SU-DHL-6 (cell line): ENCODE measurements around the gene TENM4.

Experiments
- H2AFZ ChIP-seq: fragments of 200-600 bp; sonication (generic); 2 replicates; pipeline ENCODE4 v1.6.1; 2014; ENCODE audit warnings: low read depth, mild to moderate bottlenecking, moderate library complexity, mixed read lengths, antibody characterized with exemption, low read length; ENCODE audit not compliant: severe bottlenecking
- H3F3A ChIP-seq: fragments of 200-600 bp; shearing (Covaris generic); 2 replicates; pipeline ENCODE4 v1.6.0; 2016; ENCODE audit warnings: antibody characterized with exemption, mild to moderate bottlenecking; ENCODE audit not compliant: insufficient read depth
- H3K27ac ChIP-seq: fragments of 200-600 bp; sonication (generic); 2 replicates; pipeline ENCODE4 v1.5.1; 2016; ENCODE audit warnings: low read depth, mild to moderate bottlenecking, low read length, moderate library complexity, mixed read lengths
- H3K27me3 ChIP-seq: fragments of 200-600 bp; sonication (generic), shearing (Covaris generic); 2 replicates; pipeline ENCODE4 v1.6.0; 2014; ENCODE audit warnings: mild to moderate bottlenecking, low read length
- H3K36me3 ChIP-seq: fragments of 200-600 bp; sonication (generic); 2 replicates; pipeline ENCODE4 v1.6.1; 2014; ENCODE audit warnings: mild to moderate bottlenecking, low read length, mixed read lengths
- H3K4me2 ChIP-seq: fragments of 300-600, 200-600 bp; shearing (Covaris generic), sonication (generic); 2 replicates; pipeline ENCODE4 v1.6.0; 2014; ENCODE audit warnings: low read length, low read depth, mild to moderate bottlenecking; ENCODE audit not compliant: poor library complexity, severe bottlenecking
- H3K4me3 ChIP-seq: fragments of 200-600 bp; sonication (generic); 2 replicates; pipeline ENCODE4 v1.5.1; 2014; ENCODE audit warnings: antibody characterized with exemption, low read length, mild to moderate bottlenecking, mixed read lengths; ENCODE audit not compliant: insufficient read depth, poor library complexity, severe bottlenecking
- H3K79me2 ChIP-seq: fragments of 200-600 bp; sonication (generic); 2 replicates; pipeline ENCODE4 v1.6.1; 2014; ENCODE audit warnings: mild to moderate bottlenecking, low read length, moderate library complexity; ENCODE audit not compliant: insufficient read depth
- H3K9ac ChIP-seq: fragments of 200-600 bp; sonication (generic); 2 replicates; pipeline ENCODE4 v1.7.0; 2014; ENCODE audit warnings: mild to moderate bottlenecking, low read length
- H3K9me2 ChIP-seq: fragments of 200-600 bp; sonication (generic); replicated peaks from 2 replicates; pipeline ENCODE4 v1.6.1; 2014; ENCODE audit warnings: low read length; ENCODE audit not compliant: insufficient read depth
- H3K9me3 ChIP-seq: fragments of 200-600 bp; sonication (generic); 2 replicates; pipeline ENCODE4 v1.6.1; 2014; ENCODE audit warnings: low read length, mixed read lengths; ENCODE audit not compliant: insufficient read depth
- H4K20me1 ChIP-seq: fragments of 200-600 bp; sonication (generic); 2 replicates; pipeline ENCODE4 v1.6.1; 2014; ENCODE audit warnings: low read depth, mild to moderate bottlenecking, antibody characterized with exemption, low read length, moderate library complexity, mixed read lengths
- CTCF ChIP-seq: fragments of 200-600 bp; sonication (generic); IDR thresholded peaks from one replicate; pipeline ENCODE4 v1.5.1; 2017; ENCODE audit warnings: antibody characterized with exemption, mild to moderate bottlenecking, low read length, moderate library complexity; ENCODE audit not compliant: insufficient read depth, poor library complexity, severe bottlenecking
- EZH2phosphoT487 ChIP-seq: fragments of 200-600 bp; sonication (generic), shearing (Covaris generic); conservative IDR thresholded peaks from 2 replicates; pipeline ENCODE4 v1.6.1; 2018; ENCODE audit warnings: mild to moderate bottlenecking, antibody characterized with exemption, low read length, moderate library complexity, mixed read lengths

TENM4 gene

DNA sequence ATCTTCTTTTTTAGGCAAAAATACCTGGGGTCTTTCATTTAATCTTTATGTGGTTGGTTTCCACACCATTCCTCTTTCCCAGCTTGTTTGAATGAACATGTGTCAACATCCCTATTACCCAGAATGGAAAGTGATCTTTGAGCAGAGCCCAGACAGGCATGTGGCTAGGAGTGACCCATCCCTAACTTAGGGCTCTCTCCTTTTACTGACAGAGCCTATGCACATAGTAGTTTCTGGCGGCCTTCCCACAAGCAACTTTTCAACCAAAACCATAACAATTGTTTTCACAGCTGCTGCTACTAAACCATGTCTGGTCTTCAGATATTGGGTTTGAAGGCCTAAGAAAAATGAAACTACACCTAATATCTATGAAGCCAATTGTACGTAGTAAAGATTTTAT is 107.5 kb downstream of the TENM4 start:
- H3K4me2 ChIP-seq = no peak overlapping the region
- no peaks in the 10 kb centered on the region for H3K27me3 ChIP-seq
- H2AFZ ChIP-seq = no peak overlapping the region
- H3K9ac ChIP-seq = no peak overlapping the region
- no peaks in the 10 kb centered on the region for H3K9me2 ChIP-seq
- no peaks in the 10 kb centered on the region for H3F3A ChIP-seq
- H3K27ac ChIP-seq = no peak overlapping the region
- no peaks in the 10 kb centered on the region for H4K20me1 ChIP-seq
- H3K79me2 ChIP-seq = no peaks in the 10 kb centered on the region
- no peaks in the 10 kb centered on the region for H3K36me3 ChIP-seq
- H3K9me3 ChIP-seq = no peaks in the 10 kb centered on the region
- TF ChIP-seq EZH2phosphoT487 (no peak), CTCF (no peak)
- H3K4me3 ChIP-seq = no peak overlapping the region

DNA sequence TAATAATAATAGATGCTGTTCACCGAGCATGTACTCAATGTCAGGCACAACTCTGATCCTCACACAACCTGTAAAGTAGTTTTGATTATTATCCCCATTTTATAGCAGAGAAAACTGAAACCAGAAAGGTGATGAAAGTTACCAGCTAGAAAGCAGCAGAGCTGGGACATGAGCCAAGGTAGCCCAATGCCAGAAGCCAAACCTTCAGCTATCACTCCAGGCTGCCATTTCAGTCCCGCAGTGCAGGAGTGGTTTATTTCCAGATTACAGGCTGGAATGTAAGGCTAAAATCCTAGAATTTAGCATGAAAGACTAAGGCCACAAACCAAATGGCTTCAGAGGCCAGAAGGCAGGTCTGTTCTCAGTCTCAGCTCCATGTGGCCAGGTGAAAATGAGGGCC is 108.8 kb downstream of the TENM4 start:
- Histone ChIP-seq H3K4me2 (no peak overlapping the region), H3F3A (no peaks in the 10 kb centered on the region), H3K9me2 (no peaks in the 10 kb centered on the region), H2AFZ (no peak overlapping the region), H4K20me1 (no peaks in the 10 kb centered on the region), H3K27me3 (no peaks in the 10 kb centered on the region), H3K9me3 (no peaks in the 10 kb centered on the region), H3K36me3 (no peaks in the 10 kb centered on the region), H3K27ac (no peak overlapping the region), H3K4me3 (no peak overlapping the region), H3K9ac (no peak overlapping the region), H3K79me2 (no peaks in the 10 kb centered on the region)
- no peak for TF ChIP-seq CTCF
- no peak for TF ChIP-seq EZH2phosphoT487

- Histone ChIP-seq H3K36me3 (no peaks in the 10 kb centered on the region), H3K27me3 (no peaks in the 10 kb centered on the region)
- TF ChIP-seq EZH2phosphoT487 (no peak), CTCF (no peak)
These were observed 109.5 kb downstream of the TENM4 start for GRCh38 chr11:79331203-79331901.

More at GRCh38 chr11:79331203-79331901, 109.5 kb downstream of the TENM4 start:
- Histone ChIP-seq H3K9ac (no peak overlapping the region), H3K4me3 (no peak overlapping the region), H3K9me3 (no peaks in the 10 kb centered on the region), H4K20me1 (no peaks in the 10 kb centered on the region), H2AFZ (no peak overlapping the region), H3K9me2 (no peaks in the 10 kb centered on the region), H3K4me2 (no peak overlapping the region), H3K79me2 (no peaks in the 10 kb centered on the region), H3K27ac (no peak overlapping the region), H3F3A (no peaks in the 10 kb centered on the region)
